RWPE2 (cell line): ENCODE data around the gene HS3ST5.

Source experiments
- ATAC-seq: fragments of 200-7000 bp; cut with Tn5 transposase; 3 replicates; pipeline ENCODE4 v1.9.1; 2021; ENCODE audit warnings: low read depth
- DNase-seq: peaks from one replicate; pipeline ENCODE4 v3.0.0-alpha.2; 2020; ENCODE audit warnings: low spot score
- H3K27ac ChIP-seq: fragments of 450-650 bp; 2 replicates; pipeline ENCODE4 v1.5.1; 2017; ENCODE audit warnings: mild to moderate bottlenecking; ENCODE audit not compliant: poor library complexity, severe bottlenecking
- H3K27me3 ChIP-seq: fragments of 250-450 bp; sonication (Bioruptor Pico); 2 replicates; pipeline ENCODE4 v1.5.1; 2021; ENCODE audit warnings: mild to moderate bottlenecking, moderate library complexity; ENCODE audit not compliant: insufficient read depth, poor library complexity, severe bottlenecking
- H3K36me3 ChIP-seq: fragments of 250-450 bp; sonication (Bioruptor Pico); 2 replicates; pipeline ENCODE4 v1.5.1; 2020; ENCODE audit warnings: low read depth, mild to moderate bottlenecking, moderate library complexity
- H3K4me1 ChIP-seq: fragments of 250-450 bp; sonication (Bioruptor Pico); 2 replicates; pipeline ENCODE4 v1.5.1; 2021; ENCODE audit warnings: mild to moderate bottlenecking, moderate library complexity; ENCODE audit not compliant: insufficient read depth, poor library complexity, severe bottlenecking
- H3K4me3 ChIP-seq: fragments of 250-450 bp; sonication (Bioruptor Pico); 2 replicates; pipeline ENCODE4 v1.5.1; 2021; ENCODE audit warnings: mild to moderate bottlenecking, moderate library complexity; ENCODE audit not compliant: severe bottlenecking
- H3K9me3 ChIP-seq: fragments of 250-450 bp; sonication (Bioruptor Pico); 2 replicates; pipeline ENCODE4 v1.5.1; 2021; ENCODE audit warnings: mild to moderate bottlenecking, moderate library complexity; ENCODE audit not compliant: severe bottlenecking
- CTCF ChIP-seq: fragments of 450-650 bp; IDR thresholded peaks from one replicate; pipeline ENCODE4 v1.5.1; 2017; ENCODE audit warnings: mild to moderate bottlenecking, moderate library complexity; ENCODE audit not compliant: poor library complexity, severe bottlenecking

Gene HS3ST5

GRCh38 chr6:114162691-114163347 is 180.0 kb downstream of the HS3ST5 start:
- ATAC-seq: no peak
- Histone ChIP-seq H3K27me3 (peaks cover 14% of the 10 kb centered on the region), H3K27ac (no peak overlapping the region), H3K4me3 (no peak overlapping the region), H3K4me1 (no peaks in the 10 kb centered on the region), H3K9me3 (no peaks in the 10 kb centered on the region), H3K36me3 (no peaks in the 10 kb centered on the region)
- no peak for DNase-seq
- TF ChIP-seq CTCF: no peak

- Histone ChIP-seq H3K4me3 (no peak overlapping the region), H3K36me3 (no peaks in the 10 kb centered on the region), H3K9me3 (no peaks in the 10 kb centered on the region), H3K4me1 (no peaks in the 10 kb centered on the region), H3K27ac (no peak overlapping the region), H3K27me3 (peaks cover 14% of the 10 kb centered on the region)
- DNase-seq (no peak), ATAC-seq (no peak)
- no peak for TF ChIP-seq CTCF
These were observed 181.9 kb downstream of the HS3ST5 start for GRCh38 chr6:114160881-114161280.

- Histone ChIP-seq H3K4me1 (no peaks in the 10 kb centered on the region), H3K9me3 (no peaks in the 10 kb centered on the region), H3K4me3 (no peak overlapping the region), H3K27ac (no peak overlapping the region), H3K27me3 (peaks cover 14% of the 10 kb centered on the region), H3K36me3 (no peaks in the 10 kb centered on the region)
- no peak for DNase-seq
- TF ChIP-seq CTCF: no peak
- no peak for ATAC-seq
These were observed 183.1 kb downstream of the HS3ST5 start for GRCh38 chr6:114159727-114160126.

GRCh38 chr6:114158838-114159694 is 183.8 kb downstream of the HS3ST5 start:
- no peaks in the 10 kb centered on the region for H3K4me1 ChIP-seq
- peaks cover 14% of the 10 kb centered on the region for H3K27me3 ChIP-seq
- H3K27ac ChIP-seq: no peak overlapping the region
- ATAC-seq (no peak), DNase-seq (no peak)
- no peak overlapping the region for H3K4me3 ChIP-seq
- no peaks in the 10 kb centered on the region for H3K36me3 ChIP-seq
- TF ChIP-seq CTCF: no peak
- H3K9me3 ChIP-seq: no peaks in the 10 kb centered on the region

- TF ChIP-seq CTCF: no peak
- H3K27me3 ChIP-seq: peaks cover 14% of the 10 kb centered on the region
- no peaks in the 10 kb centered on the region for H3K9me3 ChIP-seq
- no peaks in the 10 kb centered on the region for H3K36me3 ChIP-seq
- no peak overlapping the region for H3K4me3 ChIP-seq
- no peak overlapping the region for H3K27ac ChIP-seq
- H3K4me1 ChIP-seq: no peaks in the 10 kb centered on the region
- ATAC-seq: no peak
- DNase-seq: no peak
These were observed 184.4 kb downstream of the HS3ST5 start for GRCh38 chr6:114158411-114158810.
